ENCODE data around the gene SUCLG1. TPM values are rescaled to one million over a fixed set of nuclear protein-coding genes. Genes with fewer than 3 reads are reported as not detected.

Gene SUCLG1
- polyA plus RNA-seq, 3 donors from 2014 or later: 99.2 to 125 (median 105) TPM

DNA sequence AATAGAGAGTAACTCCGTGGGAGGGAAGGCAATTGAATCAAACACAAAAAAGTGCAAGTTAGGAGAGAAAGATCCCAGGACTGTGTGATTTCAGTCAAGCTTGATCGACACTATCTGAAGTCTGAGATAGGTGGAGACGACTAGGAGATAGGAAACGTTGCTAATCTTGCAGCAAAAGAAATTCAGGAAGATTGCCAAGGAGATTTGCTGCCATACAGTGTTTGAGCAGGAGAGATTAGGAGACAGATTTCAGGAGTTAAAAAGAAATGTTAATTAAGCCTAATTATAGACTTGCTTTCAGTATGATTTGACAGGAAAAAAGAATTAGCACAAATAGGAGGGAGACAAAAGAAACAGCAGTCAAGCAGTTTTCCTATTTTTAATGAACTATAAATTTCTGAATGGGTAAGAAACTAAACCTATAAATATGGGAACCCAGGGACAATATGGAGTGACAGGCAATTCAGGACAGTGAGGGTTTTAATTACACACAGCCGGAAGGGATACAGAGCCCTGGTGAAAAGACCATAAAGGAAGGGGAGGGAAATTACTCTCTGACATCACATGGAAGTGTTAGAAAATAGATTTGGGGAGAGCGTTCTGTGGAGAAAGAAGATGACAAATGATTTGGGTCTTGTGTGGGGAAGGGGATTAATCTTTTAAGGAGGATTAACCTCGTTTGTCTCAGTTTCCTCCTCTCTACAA lies 72.6 kb downstream of the SUCLG1 start:
- Mint-ChIP-seq H3K36me3 (no peaks in the 10 kb centered on the region), H3K9me3 (peaks cover 0 to 5% (median 2%) of the 10 kb centered on the region in 6 donors), H3K27me3 (ENCODE audit: low read depth in 3 of 3) (peaks cover 4 to 8% (median 6%) of the 10 kb centered on the region in 3 donors), H3K4me3 (no peak overlapping the region), H3K4me1 (no peaks in the 10 kb centered on the region), H3K27ac (no peak overlapping the region)
- DNase-seq: no peak

GRCh38 chr2:84383271-84383670 lies 75.8 kb downstream of the SUCLG1 start:
- Mint-ChIP-seq H3K4me3 (no peak overlapping the region), H3K36me3 (no peaks in the 10 kb centered on the region), H3K27ac (no peak overlapping the region), H3K9me3 (peaks cover 0 to 5% (median 2%) of the 10 kb centered on the region in 6 donors), H3K27me3 (ENCODE audit: low read depth in 3 of 3) (peaks cover 4 to 9% (median 8%) of the 10 kb centered on the region in 3 donors), H3K4me1 (no peaks in the 10 kb centered on the region)
- DNase-seq: no peak

DNA sequence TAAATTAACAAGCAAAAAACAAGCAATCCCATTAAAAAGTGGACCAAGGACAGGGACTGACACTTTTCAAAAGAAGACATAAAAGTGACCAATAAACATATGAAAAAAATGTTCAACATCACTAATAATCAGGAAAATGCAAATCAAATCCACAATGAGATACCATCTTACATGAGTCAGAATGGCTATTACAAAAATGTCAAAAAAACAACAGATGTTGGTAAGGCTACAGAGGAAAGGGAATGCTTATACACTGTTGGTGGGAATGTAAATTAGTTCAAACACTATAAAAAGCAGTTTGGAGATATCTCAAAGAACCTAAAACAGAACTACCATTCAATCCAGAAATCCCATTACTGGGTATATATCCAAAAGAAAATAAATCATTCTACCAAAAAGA lies 78.2 kb downstream of the SUCLG1 start:
- H3K27me3 Mint-ChIP-seq (ENCODE audit: low read depth in 3 of 3): peaks cover 4 to 9% (median 4%) of the 10 kb centered on the region in 3 donors
- peaks cover 0 to 7% (median 2%) of the 10 kb centered on the region in 6 donors for H3K9me3 Mint-ChIP-seq
- H3K4me3 Mint-ChIP-seq: no peak overlapping the region
- no peak for DNase-seq
- peaks cover 0 to 3% (median 0%) of the 10 kb centered on the region in 3 donors for H3K36me3 Mint-ChIP-seq
- H3K4me1 Mint-ChIP-seq: no peaks in the 10 kb centered on the region
- H3K27ac Mint-ChIP-seq: no peak overlapping the region

DNA sequence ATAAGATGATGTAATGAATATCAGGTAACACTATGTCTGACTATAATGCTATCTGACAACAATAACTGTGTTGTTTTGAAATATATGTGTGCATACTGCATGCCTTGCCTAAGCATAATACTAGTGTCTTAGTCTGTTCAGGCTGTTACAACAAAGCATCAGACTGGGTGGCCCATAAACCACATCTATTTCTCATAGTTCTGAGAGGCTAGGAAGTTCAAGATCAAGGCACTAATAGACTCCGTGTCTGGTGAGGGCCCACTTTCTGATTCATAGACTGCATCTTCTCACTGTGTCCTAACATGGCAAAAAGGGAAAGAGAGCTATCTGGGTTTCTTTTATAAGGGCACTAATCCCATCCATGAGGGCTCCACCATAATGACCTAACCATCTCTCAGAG lies 80.1 kb downstream of the SUCLG1 start:
- peaks cover 0 to 3% (median 0%) of the 10 kb centered on the region in 3 donors for H3K36me3 Mint-ChIP-seq
- peaks cover 0 to 6% (median 2%) of the 10 kb centered on the region in 3 donors for H3K27me3 Mint-ChIP-seq (ENCODE audit: low read depth in 3 of 3)
- no peaks in the 10 kb centered on the region for H3K4me1 Mint-ChIP-seq
- DNase-seq: no peak
- peaks cover 0 to 3% (median 0%) of the 10 kb centered on the region in 6 donors for H3K9me3 Mint-ChIP-seq
- H3K4me3 Mint-ChIP-seq: no peak overlapping the region
- H3K27ac Mint-ChIP-seq: no peak overlapping the region

DNA sequence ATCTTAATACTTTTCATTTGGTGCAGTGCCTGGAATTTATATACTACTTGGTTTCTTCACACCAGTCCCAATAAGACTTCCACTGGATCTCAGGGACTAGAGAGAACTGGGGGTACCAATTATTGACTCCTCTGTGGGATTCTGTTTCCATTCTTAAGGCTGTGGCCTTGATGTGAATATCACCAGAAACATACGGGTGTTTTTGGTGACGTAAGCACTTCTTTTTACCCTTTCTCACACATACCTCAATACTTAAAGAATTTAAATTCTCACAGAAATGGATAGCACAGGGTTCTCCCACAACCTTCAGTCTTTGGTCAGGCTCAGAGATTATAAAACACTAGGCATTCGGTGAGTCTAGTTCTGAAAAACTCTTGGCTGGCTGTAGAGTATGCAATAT lies 84.1 kb downstream of the SUCLG1 start:
- H3K9me3 Mint-ChIP-seq: peaks cover 0 to 3% (median 0%) of the 10 kb centered on the region in 6 donors
- no peak overlapping the region for H3K4me3 Mint-ChIP-seq
- no peak for DNase-seq
- H3K27ac Mint-ChIP-seq: no peak overlapping the region
- peaks cover 0 to 3% (median 0%) of the 10 kb centered on the region in 3 donors for H3K36me3 Mint-ChIP-seq
- H3K27me3 Mint-ChIP-seq (ENCODE audit: low read depth in 3 of 3): peaks cover 0 to 3% (median 0%) of the 10 kb centered on the region in 3 donors
- H3K4me1 Mint-ChIP-seq: no peaks in the 10 kb centered on the region

GRCh38 chr2:84373866-84374265 lies 85.2 kb downstream of the SUCLG1 start:
- H3K4me3 Mint-ChIP-seq: no peak overlapping the region
- H3K9me3 Mint-ChIP-seq: peaks cover 0 to 3% (median 0%) of the 10 kb centered on the region in 6 donors
- peaks cover 0 to 3% (median 0%) of the 10 kb centered on the region in 3 donors for H3K27me3 Mint-ChIP-seq (ENCODE audit: low read depth in 3 of 3)
- H3K4me1 Mint-ChIP-seq: no peaks in the 10 kb centered on the region
- peaks cover 0 to 3% (median 0%) of the 10 kb centered on the region in 3 donors for H3K36me3 Mint-ChIP-seq
- DNase-seq: no peak
- no peak overlapping the region for H3K27ac Mint-ChIP-seq

Other genes with a start within 250 kb of the SUCLG1 start
- gene DNAH6, start 57.2 kb upstream of the SUCLG1 start, polyA plus RNA-seq: under 1 TPM in 1 of 3 donors, not detected in 2; 0.07 TPM

All from immature natural killer cell (primary cell).